ENCODE data around the gene AHCY.

DNA sequence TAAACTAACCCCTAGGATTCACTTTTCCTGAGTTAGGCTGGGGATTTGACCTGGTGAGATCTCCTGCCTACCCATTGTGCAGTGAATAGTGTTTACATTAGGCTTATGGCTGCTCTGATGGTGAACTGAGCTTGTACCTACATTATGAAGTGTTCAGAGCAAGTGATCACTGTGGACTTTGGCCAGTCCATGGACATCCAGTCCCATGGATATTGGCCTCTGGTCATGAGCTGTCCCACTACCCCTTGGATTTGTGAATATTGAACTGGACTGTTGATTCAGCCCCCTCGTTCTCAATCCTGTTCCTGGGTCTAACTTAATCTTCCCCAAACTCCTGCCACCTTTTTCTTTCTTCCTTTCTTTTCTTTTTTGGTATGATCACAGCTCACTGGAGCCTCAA lies 48.2 kb downstream of the AHCY start:
- TF ChIP-seq, protein P1, sequence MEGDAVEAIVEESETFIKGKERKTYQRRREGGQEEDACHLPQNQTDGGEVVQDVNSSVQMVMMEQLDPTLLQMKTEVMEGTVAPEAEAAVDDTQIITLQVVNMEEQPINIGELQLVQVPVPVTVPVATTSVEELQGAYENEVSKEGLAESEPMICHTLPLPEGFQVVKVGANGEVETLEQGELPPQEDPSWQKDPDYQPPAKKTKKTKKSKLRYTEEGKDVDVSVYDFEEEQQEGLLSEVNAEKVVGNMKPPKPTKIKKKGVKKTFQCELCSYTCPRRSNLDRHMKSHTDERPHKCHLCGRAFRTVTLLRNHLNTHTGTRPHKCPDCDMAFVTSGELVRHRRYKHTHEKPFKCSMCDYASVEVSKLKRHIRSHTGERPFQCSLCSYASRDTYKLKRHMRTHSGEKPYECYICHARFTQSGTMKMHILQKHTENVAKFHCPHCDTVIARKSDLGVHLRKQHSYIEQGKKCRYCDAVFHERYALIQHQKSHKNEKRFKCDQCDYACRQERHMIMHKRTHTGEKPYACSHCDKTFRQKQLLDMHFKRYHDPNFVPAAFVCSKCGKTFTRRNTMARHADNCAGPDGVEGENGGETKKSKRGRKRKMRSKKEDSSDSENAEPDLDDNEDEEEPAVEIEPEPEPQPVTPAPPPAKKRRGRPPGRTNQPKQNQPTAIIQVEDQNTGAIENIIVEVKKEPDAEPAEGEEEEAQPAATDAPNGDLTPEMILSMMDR (IDR thresholded peaks at IDR 0.05), result no peak
- no peak for TF ChIP-seq POLR2A (IDR thresholded peaks at IDR 0.05)

Measured in body of pancreas (tissue), 4 donors.